Sigmoid colon (tissue), 7 donors: ENCODE measurements around the gene KSR1. TPM values are rescaled to one million over a fixed set of nuclear protein-coding genes. Genes with fewer than 3 reads are reported as not detected.

Source experiments
- DNase-seq: peaks from one replicate; pipeline ENCODE4 v3.0.0-alpha.2; 2019
- H3K27ac ChIP-seq, 4 donors: fragments of 200-600 bp; sonication (generic); one replicate each; pipeline ENCODE4 v1.5.1; 2016 to 2019; ENCODE audit warnings: mild to moderate bottlenecking in 1 of 4
- H3K27me3 ChIP-seq, 3 donors: fragments of 200-600 bp; sonication (generic); one replicate each; pipeline ENCODE4 v1.5.1; 2019; ENCODE audit warnings: mild to moderate bottlenecking in 1 of 3
- H3K36me3 ChIP-seq, 4 donors: fragments of 200-600 bp; sonication (generic); one replicate each; pipeline ENCODE4 v1.5.1; 2016 to 2019
- H3K4me1 ChIP-seq, 4 donors: fragments of 200-600 bp; sonication (generic); one replicate each; pipeline ENCODE4 v1.5.1; 2017 to 2019
- H3K4me3 ChIP-seq, 4 donors: fragments of 200-600 bp; sonication (generic); one replicate each; pipeline ENCODE4 v1.5.1; 2017 to 2019; ENCODE audit warnings: mild to moderate bottlenecking in 2 of 4, moderate library complexity in 1 of 4
- H3K9me3 ChIP-seq, 4 donors: fragments of 200-600 bp in 3 of 4; sonication (generic) in 3 of 4; one replicate each; pipeline versions ENCODE4 v1.5.1 to v1.6.1; 2013 to 2019
- EP300 ChIP-seq, 4 donors: sonication (generic); formaldehyde crosslinking; IDR thresholded peaks; one replicate each; pipeline ENCODE4 v1.6.1; 2017; ENCODE audit warnings: antibody characterized with exemption in 4 of 4
- POLR2A ChIP-seq, 2 donors: fragments of 450-650 bp; IDR thresholded peaks; one replicate each; pipeline ENCODE4 v1.6.1; 2016; ENCODE audit warnings: antibody characterized with exemption in 2 of 2, mild to moderate bottlenecking in 2 of 2, moderate library complexity in 2 of 2
- POLR2AphosphoS5 ChIP-seq, 4 donors: sonication (generic); formaldehyde crosslinking; IDR thresholded peaks; one replicate each; pipeline ENCODE4 v1.6.1; 2017; ENCODE audit warnings: antibody characterized with exemption in 4 of 4
- WGBS, 2 donors: extraction: QIAGEN DNeasy Blood & Tissue Kit; methylation state at CpG; one replicate each; pipeline ENCODE4 v1.1.7; 2013; 5-methylcytosine and 5-hydroxymethylcytosine counted together
- intact Hi-C: fragments of 100-400 bp; cut with DNase I; formaldehyde crosslinking; loops from one replicate; pipeline ENCODE4 v1.15.1; 2023
- polyA plus RNA-seq, 3 donors: library from polyadenylated mRNA; stranded (reverse); fragments of 200-250 nt; gene quantifications; one replicate each; pipeline ENCODE4 v1.2.3, GENCODE V29; 2013
- total RNA-seq, 4 donors: library from RNA; depleted of rRNA; stranded (reverse); fragments of >200 nt; gene quantifications; one replicate each; pipeline ENCODE4 v1.1.0, GENCODE V29; 2016
- TF ChIP-seq, protein P1 (sequence below), 4 experiments: fragments of 450-650 bp in 3 of 4; fragments of 200-600 bp in 1 of 4; IDR thresholded peaks; one replicate each; pipeline ENCODE4 v1.5.1; 2016 to 2019; ENCODE audit warnings: antibody characterized with exemption in 4 of 4, mild to moderate bottlenecking in 3 of 4, moderate library complexity in 2 of 4
- donor health status: healthy with polysubstance abuse.
- donor health status: Bipolar disorder and iron deficiency.
- donor health status: healthy.

The KSR1 gene
- total and polyA plus RNA-seq, 7 donors: 4.2 to 25.8 (median 18.2) TPM

DNA sequence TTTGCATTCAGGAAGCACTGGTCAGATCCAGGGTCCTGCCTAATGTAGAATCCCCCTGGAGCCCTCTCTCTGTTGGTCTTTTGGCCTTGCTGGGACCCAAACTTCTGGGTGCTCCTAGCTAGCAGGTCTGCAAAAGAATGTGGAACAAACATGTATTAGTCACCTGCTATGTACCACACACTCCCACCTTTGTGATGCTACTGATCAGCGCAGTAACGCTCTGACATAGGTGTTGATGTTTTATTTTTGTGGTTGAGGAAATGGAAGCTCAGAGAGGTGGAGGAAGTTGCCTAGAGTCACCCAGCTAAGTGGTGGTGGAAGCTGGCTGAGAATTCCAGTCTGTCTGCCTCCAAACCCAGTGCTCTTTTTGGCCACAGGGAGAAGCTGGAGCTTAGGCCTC, 139.0 kb downstream of the KSR1 start:
- DNase-seq: no peak
- no peaks in the 10 kb centered on the region for H3K9me3 ChIP-seq
- no peak overlapping the region for H3K27ac ChIP-seq
- no peak overlapping the region for H3K4me3 ChIP-seq
- intact Hi-C loops: no loop called here
- TF ChIP-seq EP300 (IDR thresholded peaks at IDR 0.05): no peak
- TF ChIP-seq POLR2AphosphoS5 (IDR thresholded peaks at IDR 0.05): no peak
- TF ChIP-seq, protein P1, sequence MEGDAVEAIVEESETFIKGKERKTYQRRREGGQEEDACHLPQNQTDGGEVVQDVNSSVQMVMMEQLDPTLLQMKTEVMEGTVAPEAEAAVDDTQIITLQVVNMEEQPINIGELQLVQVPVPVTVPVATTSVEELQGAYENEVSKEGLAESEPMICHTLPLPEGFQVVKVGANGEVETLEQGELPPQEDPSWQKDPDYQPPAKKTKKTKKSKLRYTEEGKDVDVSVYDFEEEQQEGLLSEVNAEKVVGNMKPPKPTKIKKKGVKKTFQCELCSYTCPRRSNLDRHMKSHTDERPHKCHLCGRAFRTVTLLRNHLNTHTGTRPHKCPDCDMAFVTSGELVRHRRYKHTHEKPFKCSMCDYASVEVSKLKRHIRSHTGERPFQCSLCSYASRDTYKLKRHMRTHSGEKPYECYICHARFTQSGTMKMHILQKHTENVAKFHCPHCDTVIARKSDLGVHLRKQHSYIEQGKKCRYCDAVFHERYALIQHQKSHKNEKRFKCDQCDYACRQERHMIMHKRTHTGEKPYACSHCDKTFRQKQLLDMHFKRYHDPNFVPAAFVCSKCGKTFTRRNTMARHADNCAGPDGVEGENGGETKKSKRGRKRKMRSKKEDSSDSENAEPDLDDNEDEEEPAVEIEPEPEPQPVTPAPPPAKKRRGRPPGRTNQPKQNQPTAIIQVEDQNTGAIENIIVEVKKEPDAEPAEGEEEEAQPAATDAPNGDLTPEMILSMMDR (IDR thresholded peaks at IDR 0.05): no peak
- TF ChIP-seq POLR2A (IDR thresholded peaks at IDR 0.05): no peak
- H3K27me3 ChIP-seq: no peaks in the 10 kb centered on the region
- H3K4me1 ChIP-seq: peaks cover 0 to 16% (median 1%) of the 10 kb centered on the region in 4 donors
- WGBS, 2 donors: 88 to 93% methylated on average over 2 of the region's 2 CpGs
- H3K36me3 ChIP-seq: peaks cover 0 to 25% (median 4%) of the 10 kb centered on the region in 4 donors

DNA sequence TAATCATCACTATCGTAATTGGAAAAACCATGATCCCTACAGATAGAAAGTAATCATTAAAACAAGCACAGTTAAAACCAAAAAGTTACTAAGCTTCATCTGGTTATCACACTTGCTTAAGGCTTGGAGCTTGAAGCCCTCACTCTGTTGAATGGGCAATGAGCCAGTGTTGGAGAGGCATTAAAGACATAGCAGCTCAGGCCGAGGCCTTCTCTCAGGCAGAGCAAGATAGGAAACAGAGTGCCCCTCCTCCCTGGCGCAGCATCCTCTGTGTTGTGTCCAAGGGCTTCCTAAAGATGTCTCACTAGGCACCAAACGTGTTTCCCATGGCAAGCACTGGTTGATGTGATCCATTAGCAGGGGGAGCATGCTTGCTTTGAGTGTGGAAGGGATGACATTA, 139.8 kb downstream of the KSR1 start:
- WGBS, 2 donors: 84 to 87% methylated on average over 4 of the region's 4 CpGs
- Histone ChIP-seq H3K27ac (no peak overlapping the region), H3K27me3 (no peaks in the 10 kb centered on the region), H3K4me1 (peaks cover 0 to 16% (median 1%) of the 10 kb centered on the region in 4 donors), H3K9me3 (no peaks in the 10 kb centered on the region), H3K36me3 (peaks cover 0 to 25% (median 4%) of the 10 kb centered on the region in 4 donors), H3K4me3 (no peak overlapping the region)
- DNase-seq: no peak
- TF ChIP-seq EP300 (IDR thresholded peaks at IDR 0.05): no peak
- TF ChIP-seq, protein P1 (IDR thresholded peaks at IDR 0.05): no peak
- TF ChIP-seq POLR2AphosphoS5 (IDR thresholded peaks at IDR 0.05): no peak
- TF ChIP-seq POLR2A (IDR thresholded peaks at IDR 0.05): no peak
- intact Hi-C loops: no loop called here

DNA sequence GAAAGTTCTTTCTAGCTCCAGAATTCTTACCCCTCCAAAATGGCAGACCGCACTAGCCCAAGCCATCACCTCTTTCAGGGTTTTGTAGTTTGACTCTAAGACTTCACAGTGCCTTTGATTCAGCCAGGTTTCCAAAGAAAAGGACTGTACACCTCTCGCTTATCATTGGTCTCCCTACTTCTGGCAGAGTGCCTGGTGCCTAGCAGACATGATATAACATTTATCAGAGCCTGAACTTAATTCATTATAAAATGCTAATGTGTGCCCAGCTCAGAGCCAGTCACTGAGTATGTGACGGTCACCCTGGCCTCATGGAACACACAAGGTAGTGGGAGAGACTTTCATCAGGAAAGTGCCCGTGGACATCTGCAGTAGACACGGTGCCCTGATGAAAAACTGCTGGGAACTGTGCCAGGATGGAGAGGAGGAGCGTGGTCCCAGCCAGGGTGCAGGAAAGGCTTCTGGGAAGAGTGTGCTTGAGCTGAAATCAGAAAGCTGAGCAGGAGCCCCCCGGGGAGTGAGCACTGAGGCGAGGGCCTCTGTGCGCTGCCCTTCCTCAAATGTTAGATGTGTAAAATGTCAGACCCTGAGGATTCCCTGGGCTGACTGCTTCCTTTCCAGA, 140.4 kb downstream of the KSR1 start:
- no peaks in the 10 kb centered on the region for H3K27me3 ChIP-seq
- no peak overlapping the region for H3K27ac ChIP-seq
- TF ChIP-seq POLR2AphosphoS5 (IDR thresholded peaks at IDR 0.05) (no peak), EP300 (IDR thresholded peaks at IDR 0.05) (no peak), POLR2A (IDR thresholded peaks at IDR 0.05) (no peak)
- TF ChIP-seq, protein P1 (IDR thresholded peaks at IDR 0.05): no peak
- intact Hi-C loops: no loop called here
- H3K9me3 ChIP-seq: no peaks in the 10 kb centered on the region
- 66 to 81% methylated on average over 9 of the region's 9 CpGs for WGBS, 2 donors
- H3K4me3 ChIP-seq: no peak overlapping the region
- peaks cover 0 to 21% (median 3%) of the 10 kb centered on the region in 4 donors for H3K4me1 ChIP-seq
- DNase-seq: no peak
- peaks cover 0 to 25% (median 4%) of the 10 kb centered on the region in 4 donors for H3K36me3 ChIP-seq

DNA sequence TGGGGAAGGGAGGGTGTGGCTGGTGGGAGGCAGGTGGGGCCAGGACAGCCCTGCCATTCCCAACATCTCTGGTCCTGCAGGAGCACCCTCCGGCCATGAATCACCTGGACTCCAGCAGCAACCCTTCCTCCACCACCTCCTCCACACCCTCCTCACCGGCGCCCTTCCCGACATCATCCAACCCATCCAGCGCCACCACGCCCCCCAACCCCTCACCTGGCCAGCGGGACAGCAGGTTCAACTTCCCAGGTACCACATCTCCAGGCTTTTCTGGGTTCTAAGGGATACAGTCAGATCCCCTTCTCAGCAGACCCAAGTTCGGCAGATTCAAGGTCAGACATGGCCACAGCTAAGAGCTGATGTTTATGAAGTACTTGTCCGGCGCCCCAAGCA, 140.9 kb downstream of the KSR1 start:
- TF ChIP-seq POLR2A (IDR thresholded peaks at IDR 0.05): no peak
- TF ChIP-seq POLR2AphosphoS5 (IDR thresholded peaks at IDR 0.05): no peak
- TF ChIP-seq EP300 (IDR thresholded peaks at IDR 0.05): no peak
- TF ChIP-seq, protein P1 (IDR thresholded peaks at IDR 0.05): no peak
- H3K4me3 ChIP-seq: no peak overlapping the region
- H3K9me3 ChIP-seq: no peaks in the 10 kb centered on the region
- H3K27ac ChIP-seq: no peak overlapping the region
- intact Hi-C loops: no loop called here
- 77 to 83% methylated on average over 10 of the region's 10 CpGs for whole genome bisulfite sequencing, 2 donors
- H3K27me3 ChIP-seq: no peaks in the 10 kb centered on the region
- H3K36me3 ChIP-seq: peaks cover 0 to 25% (median 4%) of the 10 kb centered on the region in 4 donors
- DNase-seq: no peak
- H3K4me1 ChIP-seq: peaks cover 0 to 21% (median 3%) of the 10 kb centered on the region in 4 donors
